Right atrium auricular region (tissue), 2 donors: Measurements from ENCODE around the gene TAOK3. TPM values are rescaled to one million over a fixed set of nuclear protein-coding genes. Genes with fewer than 3 reads are reported as not detected.
A peak's percentile ranks its signal among the peaks of the same experiment; 100 is the strongest.
"Not testable (repeated sequence)": the region's sequence is repeated elsewhere in the genome, so short reads cannot be mapped to it uniquely, and the experiment has no call there.

Experiments
- DNase-seq: peaks from one replicate; pipeline ENCODE4 v3.0.0-alpha.2; 2019; ENCODE audit warnings: low spot score
- H3K27ac ChIP-seq, 2 donors: fragments of 200-600 bp; sonication (generic); 1 replicate in 1 of 2; 2 replicates in 1 of 2; pipeline ENCODE4 v1.5.1; 2016 to 2019
- H3K27me3 ChIP-seq, 2 donors: fragments of 200-600 bp; sonication (generic); one replicate each; pipeline versions ENCODE4 v1.5.1 to v1.6.0; 2017 to 2019
- H3K36me3 ChIP-seq: fragments of 200-600 bp; sonication (generic); one replicate; pipeline ENCODE4 v1.5.1; 2016
- H3K4me1 ChIP-seq, 2 donors: fragments of 200-600 bp; sonication (generic); one replicate each; pipeline versions ENCODE4 v1.5.1 to v1.6.0; 2017 to 2019
- H3K4me3 ChIP-seq, 2 donors: fragments of 200-600 bp; sonication (generic); 1 replicate in 1 of 2; 2 replicates in 1 of 2; pipeline ENCODE4 v1.5.1; 2017 to 2019; ENCODE audit warnings: mild to moderate bottlenecking in 1 of 2, moderate library complexity in 1 of 2
- H3K9me3 ChIP-seq, 2 donors: fragments of 200-600 bp; sonication (generic); one replicate each; pipeline ENCODE4 v1.5.1; 2019
- total RNA-seq, 2 donors: library from RNA; depleted of rRNA; stranded (reverse); fragments of >200 nt; gene quantifications; one replicate each; pipeline ENCODE4 v1.1.0, GENCODE V29; 2016
- TF ChIP-seq, protein P1 (sequence below), 2 donors: fragments of 200-600 bp; sonication (generic); IDR thresholded peaks; one replicate each; pipeline ENCODE4 v1.5.1; 2019; ENCODE audit warnings: antibody characterized with exemption in 2 of 2

Gene TAOK3
- total RNA-seq, 2 donors from 2014 or later: 18.1 to 21.1 TPM

DNA sequence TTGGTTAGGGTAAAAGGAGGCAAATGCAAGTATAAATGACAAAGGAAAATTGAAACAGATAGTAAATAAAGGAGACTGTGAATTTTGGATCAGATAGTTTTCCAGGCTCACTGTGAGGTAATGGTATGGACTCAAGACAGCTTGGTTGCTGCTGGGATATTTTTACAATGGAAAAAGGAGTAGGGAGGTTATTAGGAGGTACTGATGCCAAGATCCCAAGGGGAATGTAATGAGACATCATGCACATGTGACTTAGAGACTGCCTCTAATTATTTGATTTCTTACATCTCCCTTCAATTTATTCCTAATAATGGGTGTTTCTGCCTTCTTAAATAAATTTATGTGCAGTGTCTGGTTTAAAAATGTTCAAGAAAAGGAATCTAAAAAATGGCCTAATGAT is 56.9 kb downstream of the TAOK3 start:
- TF ChIP-seq, protein P1, sequence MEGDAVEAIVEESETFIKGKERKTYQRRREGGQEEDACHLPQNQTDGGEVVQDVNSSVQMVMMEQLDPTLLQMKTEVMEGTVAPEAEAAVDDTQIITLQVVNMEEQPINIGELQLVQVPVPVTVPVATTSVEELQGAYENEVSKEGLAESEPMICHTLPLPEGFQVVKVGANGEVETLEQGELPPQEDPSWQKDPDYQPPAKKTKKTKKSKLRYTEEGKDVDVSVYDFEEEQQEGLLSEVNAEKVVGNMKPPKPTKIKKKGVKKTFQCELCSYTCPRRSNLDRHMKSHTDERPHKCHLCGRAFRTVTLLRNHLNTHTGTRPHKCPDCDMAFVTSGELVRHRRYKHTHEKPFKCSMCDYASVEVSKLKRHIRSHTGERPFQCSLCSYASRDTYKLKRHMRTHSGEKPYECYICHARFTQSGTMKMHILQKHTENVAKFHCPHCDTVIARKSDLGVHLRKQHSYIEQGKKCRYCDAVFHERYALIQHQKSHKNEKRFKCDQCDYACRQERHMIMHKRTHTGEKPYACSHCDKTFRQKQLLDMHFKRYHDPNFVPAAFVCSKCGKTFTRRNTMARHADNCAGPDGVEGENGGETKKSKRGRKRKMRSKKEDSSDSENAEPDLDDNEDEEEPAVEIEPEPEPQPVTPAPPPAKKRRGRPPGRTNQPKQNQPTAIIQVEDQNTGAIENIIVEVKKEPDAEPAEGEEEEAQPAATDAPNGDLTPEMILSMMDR (IDR thresholded peaks at IDR 0.05): no peak

DNA sequence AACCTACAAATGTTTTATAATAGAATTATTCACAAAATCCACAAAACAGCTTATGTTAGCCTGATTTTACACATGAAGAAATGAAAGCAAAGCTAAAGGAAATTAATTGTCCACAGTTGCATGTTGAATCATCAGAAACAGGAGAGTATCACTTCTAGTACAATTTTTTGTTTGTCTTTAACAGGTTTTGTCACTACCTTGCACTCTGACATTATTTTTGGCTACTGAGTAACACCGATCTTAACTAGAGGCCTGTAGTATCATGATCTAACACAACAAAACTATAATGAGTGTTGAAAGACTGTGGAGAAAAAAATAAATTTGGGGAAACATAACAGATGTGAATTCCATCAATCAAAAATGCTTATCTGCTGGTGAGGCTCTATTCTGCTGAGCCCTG is 60.1 kb downstream of the TAOK3 start:
- H3K27ac ChIP-seq: no peak overlapping the region

More for the DNA sequence above, 56.9 kb downstream of the TAOK3 start:
- DNase-seq: no peak
- no peaks in the 10 kb centered on the region for H3K9me3 ChIP-seq
- no peak overlapping the region for H3K4me3 ChIP-seq
- H3K27ac ChIP-seq: no peak overlapping the region
- no peaks in the 10 kb centered on the region for H3K36me3 ChIP-seq
- H3K4me1 ChIP-seq: peaks cover 0 to 12% of the 10 kb centered on the region in 2 donors
- H3K27me3 ChIP-seq: no peaks in the 10 kb centered on the region

DNA sequence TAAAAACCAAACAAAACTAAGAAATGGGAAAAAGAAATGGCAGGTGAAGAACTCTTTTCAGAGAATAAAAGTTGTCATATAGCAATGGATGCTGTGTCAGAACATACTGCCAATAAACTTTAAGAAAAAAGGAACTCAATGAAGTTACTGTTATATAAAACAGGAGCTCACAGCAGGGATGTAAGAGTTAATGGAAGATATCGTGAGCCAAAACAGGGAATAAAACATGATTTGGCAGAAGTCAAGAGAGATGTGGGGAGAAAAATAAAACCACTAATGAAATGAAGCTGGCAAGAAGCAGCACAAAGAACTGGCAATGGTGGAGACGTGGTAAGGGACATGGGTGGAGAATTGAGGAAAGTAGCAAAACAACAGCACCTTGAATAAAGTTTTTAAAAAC is 61.0 kb downstream of the TAOK3 start:
- Histone ChIP-seq H3K27ac (no peak overlapping the region), H3K27me3 (no peaks in the 10 kb centered on the region), H3K9me3 (no peaks in the 10 kb centered on the region), H3K4me1 (peaks cover 0 to 12% of the 10 kb centered on the region in 2 donors), H3K36me3 (no peaks in the 10 kb centered on the region), H3K4me3 (no peak overlapping the region)
- TF ChIP-seq, protein P1 (IDR thresholded peaks at IDR 0.05): no peak
- no peak for DNase-seq

More for the DNA sequence above, 60.1 kb downstream of the TAOK3 start:
- no peaks in the 10 kb centered on the region for H3K27me3 ChIP-seq
- no peak for DNase-seq
- no peak overlapping the region for H3K4me3 ChIP-seq
- H3K36me3 ChIP-seq: no peaks in the 10 kb centered on the region
- no peaks in the 10 kb centered on the region for H3K9me3 ChIP-seq
- peaks cover 0 to 12% of the 10 kb centered on the region in 2 donors for H3K4me1 ChIP-seq
- TF ChIP-seq, protein P1 (IDR thresholded peaks at IDR 0.05): no peak

DNA sequence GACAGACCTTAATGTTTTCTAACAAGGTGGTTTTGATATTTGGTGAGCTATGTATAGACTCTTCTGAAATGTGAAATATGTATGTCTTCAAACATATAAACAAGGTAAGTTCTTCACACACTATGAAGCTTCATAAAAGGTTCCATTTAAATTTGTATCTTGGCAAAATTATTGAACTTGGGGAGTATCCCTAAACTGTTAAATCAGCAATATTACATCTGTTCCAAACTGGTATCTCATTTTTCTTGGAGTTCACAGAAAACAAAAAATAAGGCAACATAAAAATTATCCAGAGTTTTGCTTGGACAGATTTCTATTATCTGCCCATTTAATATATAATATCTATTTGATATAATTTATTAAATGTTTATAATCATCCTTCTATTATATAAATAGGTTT is 62.4 kb downstream of the TAOK3 start:
- Histone ChIP-seq H3K4me3 (no peak overlapping the region), H3K27ac (no peak overlapping the region), H3K27me3 (no peaks in the 10 kb centered on the region), H3K4me1 (peaks cover 0 to 12% of the 10 kb centered on the region in 2 donors), H3K9me3 (no peaks in the 10 kb centered on the region), H3K36me3 (no peaks in the 10 kb centered on the region)
- TF ChIP-seq, protein P1 (IDR thresholded peaks at IDR 0.05): no peak
- DNase-seq: no peak

DNA sequence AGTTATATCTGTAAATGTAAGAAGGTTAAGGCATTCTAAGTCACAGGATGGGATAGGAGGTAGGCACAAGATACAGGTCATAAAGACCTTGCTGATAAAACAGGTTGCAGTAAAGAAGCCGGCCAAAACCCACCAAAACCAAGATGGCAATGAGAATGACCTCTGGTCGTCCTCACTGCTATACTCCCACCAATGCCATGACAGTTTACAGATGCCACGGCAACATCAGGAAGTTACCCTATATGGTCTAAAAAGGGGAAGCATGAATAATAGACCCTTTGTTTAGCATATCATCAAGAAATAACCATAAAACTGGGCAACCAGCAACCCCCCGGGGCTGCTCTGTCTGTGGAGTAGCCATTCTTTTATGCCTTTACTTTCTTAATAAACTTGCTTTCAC is 64.7 kb downstream of the TAOK3 start:
- H3K36me3 ChIP-seq, H3K4me3 ChIP-seq, H3K27ac ChIP-seq, DNase-seq, H3K9me3 ChIP-seq, H3K27me3 ChIP-seq: not testable (repeated sequence)
- peaks cover 0 to 12% of the 10 kb centered on the region in 2 donors for H3K4me1 ChIP-seq

DNA sequence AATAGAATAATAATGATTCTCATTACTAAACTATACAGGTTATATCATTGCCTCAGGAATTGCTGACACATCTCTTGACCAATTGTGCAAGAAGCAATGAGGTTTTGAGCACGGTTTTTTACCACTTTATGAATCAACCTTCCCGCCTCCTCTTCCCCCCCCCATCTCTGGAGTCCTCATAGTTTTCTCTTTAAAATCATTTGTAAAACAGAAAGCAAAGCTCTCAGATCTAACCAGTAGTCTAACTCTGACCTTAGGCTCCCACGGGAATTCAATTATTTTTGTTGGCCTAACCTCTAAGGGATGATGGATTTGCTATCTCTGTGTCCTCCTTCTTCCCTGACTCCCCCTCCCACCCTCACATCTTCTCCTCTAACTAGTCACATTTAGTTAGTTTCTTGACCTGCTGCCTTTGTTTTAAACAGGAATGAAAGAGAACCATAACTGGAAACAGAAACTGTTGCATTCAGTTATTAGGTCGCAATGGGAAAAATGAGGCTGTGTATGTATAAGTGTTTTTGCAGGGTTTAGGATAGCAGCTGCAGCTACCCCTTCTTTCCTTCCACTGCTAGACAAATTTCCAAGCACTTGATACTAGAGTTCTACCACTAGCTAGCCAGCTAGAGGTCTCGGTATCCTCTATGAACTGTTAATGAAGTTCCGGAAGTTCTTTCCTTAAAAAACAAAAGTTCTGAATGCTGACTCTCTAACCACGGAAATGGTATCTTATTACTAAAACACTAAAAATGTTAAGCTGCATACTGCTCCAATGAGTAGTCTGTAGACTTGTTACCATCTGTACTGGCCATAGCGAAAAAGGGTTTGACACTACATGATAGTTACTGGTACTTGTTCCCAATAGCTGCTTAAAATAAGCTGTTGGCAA is 65.4 kb downstream of the TAOK3 start:
- H3K36me3 ChIP-seq: no peaks in the 10 kb centered on the region
- TF ChIP-seq, protein P1 (IDR thresholded peaks at IDR 0.05): no peak
- H3K27me3 ChIP-seq: no peaks in the 10 kb centered on the region
- H3K4me3 ChIP-seq: peak overlapping the region in 1 of 2 donors; percentile 1
- H3K27ac ChIP-seq: peak overlapping the region; percentile 54 to 58
- peaks cover 0 to 8% of the 10 kb centered on the region in 2 donors for H3K4me1 ChIP-seq
- DNase-seq: no peak
- H3K9me3 ChIP-seq: no peaks in the 10 kb centered on the region
